ENCODE measurements around the gene CLN5. TPM values are rescaled to one million over a fixed set of nuclear protein-coding genes. Genes with fewer than 3 reads are reported as not detected.

CLN5 gene
- total RNA-seq, 1 donor from 2014 or later: 43.3 TPM

DNA sequence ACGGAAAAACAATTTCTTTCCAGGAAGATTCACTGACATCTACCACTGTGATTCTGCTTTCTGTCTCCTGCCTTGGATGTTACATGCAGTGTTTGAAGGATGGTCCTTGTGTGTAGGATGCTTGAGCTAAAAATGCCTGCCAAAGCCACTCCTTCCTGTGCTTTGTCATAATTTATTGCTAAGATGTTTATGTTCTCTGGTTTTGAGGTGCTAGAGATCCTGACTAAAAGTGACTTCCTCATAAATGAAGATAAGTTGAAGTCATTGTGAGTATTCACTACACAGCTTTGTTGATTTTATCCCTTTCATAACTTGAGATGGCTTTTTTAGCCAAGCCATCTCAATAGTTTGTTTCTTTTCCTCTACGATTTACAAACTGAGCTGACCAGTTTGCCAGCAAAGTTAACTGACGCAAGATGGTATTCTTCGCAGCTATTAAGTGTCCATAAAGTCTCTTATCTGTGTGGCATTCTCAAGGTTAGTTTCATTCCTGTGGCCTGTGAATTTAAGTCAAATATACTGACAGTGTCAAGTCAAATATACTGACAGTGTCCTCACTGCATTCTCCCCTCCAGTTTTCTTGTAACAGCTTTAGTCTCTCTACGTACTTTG, 50.8 kb downstream of the CLN5 start:
- H3K36me3 Mint-ChIP-seq (ENCODE audit: unreplicated experiment): peaks cover 29% of the 10 kb centered on the region
- H3K4me3 Mint-ChIP-seq (ENCODE audit: unreplicated experiment): no peak overlapping the region
- H3K27ac Mint-ChIP-seq (ENCODE audit: unreplicated experiment): no peak overlapping the region
- no peaks in the 10 kb centered on the region for H3K27me3 Mint-ChIP-seq (ENCODE audit: unreplicated experiment)
- TF ChIP-seq, protein P1, sequence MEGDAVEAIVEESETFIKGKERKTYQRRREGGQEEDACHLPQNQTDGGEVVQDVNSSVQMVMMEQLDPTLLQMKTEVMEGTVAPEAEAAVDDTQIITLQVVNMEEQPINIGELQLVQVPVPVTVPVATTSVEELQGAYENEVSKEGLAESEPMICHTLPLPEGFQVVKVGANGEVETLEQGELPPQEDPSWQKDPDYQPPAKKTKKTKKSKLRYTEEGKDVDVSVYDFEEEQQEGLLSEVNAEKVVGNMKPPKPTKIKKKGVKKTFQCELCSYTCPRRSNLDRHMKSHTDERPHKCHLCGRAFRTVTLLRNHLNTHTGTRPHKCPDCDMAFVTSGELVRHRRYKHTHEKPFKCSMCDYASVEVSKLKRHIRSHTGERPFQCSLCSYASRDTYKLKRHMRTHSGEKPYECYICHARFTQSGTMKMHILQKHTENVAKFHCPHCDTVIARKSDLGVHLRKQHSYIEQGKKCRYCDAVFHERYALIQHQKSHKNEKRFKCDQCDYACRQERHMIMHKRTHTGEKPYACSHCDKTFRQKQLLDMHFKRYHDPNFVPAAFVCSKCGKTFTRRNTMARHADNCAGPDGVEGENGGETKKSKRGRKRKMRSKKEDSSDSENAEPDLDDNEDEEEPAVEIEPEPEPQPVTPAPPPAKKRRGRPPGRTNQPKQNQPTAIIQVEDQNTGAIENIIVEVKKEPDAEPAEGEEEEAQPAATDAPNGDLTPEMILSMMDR (IDR thresholded peaks at IDR 0.05): no peak
- no peaks in the 10 kb centered on the region for H3K9me3 Mint-ChIP-seq (ENCODE audit: unreplicated experiment)
- H3K4me1 Mint-ChIP-seq (ENCODE audit: unreplicated experiment): no peaks in the 10 kb centered on the region
- DNase-seq (ENCODE audit: extremely low spot score, unreplicated experiment): no peak

DNA sequence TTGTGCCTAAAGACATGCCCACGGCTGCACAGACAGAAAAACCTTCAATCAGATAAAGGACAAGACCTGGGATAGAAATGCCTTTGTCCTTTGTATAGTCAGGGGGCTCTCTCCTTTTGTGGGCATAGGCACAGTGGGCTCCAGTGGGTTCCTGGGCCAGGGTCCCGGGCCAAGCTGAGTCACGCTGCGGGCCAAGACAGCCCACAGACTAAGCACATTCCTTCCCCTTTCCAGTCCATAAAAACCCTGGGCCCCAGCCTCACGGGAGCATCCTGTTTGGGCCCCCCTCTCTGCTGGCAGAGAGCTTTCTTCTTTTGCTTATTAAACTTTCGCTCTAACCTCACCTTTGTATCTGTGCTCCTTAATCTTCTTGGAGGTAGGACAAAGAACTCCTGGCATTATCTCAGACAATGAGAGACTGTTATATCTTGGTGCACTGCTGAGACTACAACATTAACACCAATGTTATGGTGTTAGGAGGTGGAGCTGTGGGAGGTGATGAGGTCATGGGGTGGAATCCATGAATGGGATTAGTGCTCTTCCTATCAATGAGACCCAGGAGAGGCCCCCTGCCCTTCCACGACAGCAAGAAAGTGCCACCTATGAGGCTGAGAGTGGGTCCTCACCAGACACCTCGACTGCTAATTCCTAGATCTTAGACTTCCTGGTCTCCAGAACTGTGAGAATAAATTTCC, 55.9 kb downstream of the CLN5 start:
- no peak overlapping the region for H3K4me3 Mint-ChIP-seq (ENCODE audit: unreplicated experiment)
- DNase-seq (ENCODE audit: extremely low spot score, unreplicated experiment): no peak
- TF ChIP-seq, protein P1 (IDR thresholded peaks at IDR 0.05): no peak
- no peak overlapping the region for H3K27ac Mint-ChIP-seq (ENCODE audit: unreplicated experiment)
- H3K4me1 Mint-ChIP-seq (ENCODE audit: unreplicated experiment): peaks cover 7% of the 10 kb centered on the region
- no peaks in the 10 kb centered on the region for H3K27me3 Mint-ChIP-seq (ENCODE audit: unreplicated experiment)
- H3K36me3 Mint-ChIP-seq (ENCODE audit: unreplicated experiment): peaks cover 54% of the 10 kb centered on the region
- H3K9me3 Mint-ChIP-seq (ENCODE audit: unreplicated experiment): no peaks in the 10 kb centered on the region

DNA sequence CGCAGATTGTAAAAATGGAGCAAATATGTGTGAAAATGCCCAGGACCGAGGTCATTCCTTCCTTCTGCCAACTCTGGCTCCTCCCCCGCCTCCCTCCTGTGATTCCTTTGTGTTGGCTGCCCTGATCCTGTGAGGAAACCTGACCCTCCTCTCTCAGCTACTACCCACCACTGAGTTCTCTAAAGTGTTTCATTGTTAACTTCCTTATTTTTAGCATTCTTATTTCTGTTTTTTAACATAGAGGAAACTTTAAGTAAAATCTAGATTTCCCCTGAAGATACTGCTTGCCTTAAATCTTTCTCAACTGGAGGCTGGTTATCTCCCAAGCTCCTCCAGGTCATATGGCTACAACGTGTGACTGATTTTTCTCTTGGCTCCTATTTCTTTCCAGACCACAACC, 56.8 kb downstream of the CLN5 start:
- H3K27me3 Mint-ChIP-seq (ENCODE audit: unreplicated experiment): no peaks in the 10 kb centered on the region
- no peak for DNase-seq (ENCODE audit: extremely low spot score, unreplicated experiment)
- TF ChIP-seq, protein P1 (IDR thresholded peaks at IDR 0.05): no peak
- H3K4me1 Mint-ChIP-seq (ENCODE audit: unreplicated experiment): peaks cover 7% of the 10 kb centered on the region
- no peak overlapping the region for H3K27ac Mint-ChIP-seq (ENCODE audit: unreplicated experiment)
- no peak overlapping the region for H3K4me3 Mint-ChIP-seq (ENCODE audit: unreplicated experiment)
- no peaks in the 10 kb centered on the region for H3K9me3 Mint-ChIP-seq (ENCODE audit: unreplicated experiment)
- peaks cover 52% of the 10 kb centered on the region for H3K36me3 Mint-ChIP-seq (ENCODE audit: unreplicated experiment)

DNA sequence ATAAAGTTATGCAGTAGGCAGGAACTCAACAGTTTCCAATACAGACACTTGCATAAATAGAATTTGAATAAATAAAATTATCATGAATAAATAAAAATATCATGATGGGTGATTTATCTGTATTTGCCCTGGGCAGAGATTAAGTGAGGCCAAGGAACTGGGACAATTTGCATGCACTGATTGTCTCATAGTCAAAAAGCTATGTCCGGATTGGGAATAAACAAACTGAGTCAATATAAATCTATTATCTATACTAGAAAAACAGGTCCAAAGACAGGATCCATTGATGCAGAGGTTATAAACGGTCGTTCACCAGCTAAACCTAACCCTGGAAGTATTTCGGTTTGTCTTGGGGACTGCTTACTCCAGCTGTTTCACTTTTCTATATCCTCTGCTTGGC, 61.3 kb downstream of the CLN5 start:
- Mint-ChIP-seq H3K36me3 (ENCODE audit: unreplicated experiment) (peaks cover 58% of the 10 kb centered on the region), H3K4me3 (ENCODE audit: unreplicated experiment) (no peak overlapping the region), H3K27ac (ENCODE audit: unreplicated experiment) (no peak overlapping the region), H3K9me3 (ENCODE audit: unreplicated experiment) (no peaks in the 10 kb centered on the region), H3K27me3 (ENCODE audit: unreplicated experiment) (no peaks in the 10 kb centered on the region), H3K4me1 (ENCODE audit: unreplicated experiment) (peaks cover 7% of the 10 kb centered on the region)
- TF ChIP-seq, protein P1 (IDR thresholded peaks at IDR 0.05): no peak
- no peak for DNase-seq (ENCODE audit: extremely low spot score, unreplicated experiment)

Other genes starting within 250 kb of the CLN5 start
- 32.9 and 36.3 TPM in 2 replicates for gene KCTD12, start 105.7 kb upstream of the CLN5 start, total RNA-seq
- not detected in 2 replicates for gene ACOD1, start 43.6 kb upstream of the CLN5 start, total RNA-seq
- 43.0 and 43.6 TPM in 2 replicates for gene FBXL3, start 35.1 kb downstream of the CLN5 start, total RNA-seq

Data from osteocyte (in vitro differentiated cells).